HCT116 (cell line): ENCODE measurements around the gene TRAIP. TPM values are rescaled to one million over a fixed set of nuclear protein-coding genes. Genes with fewer than 3 reads are reported as not detected.

Experiments used
- ATAC-seq: fragments of 200-7000 bp; cut with Tn5 transposase; 2 replicates; pipeline ENCODE4 v1.9.1; 2020; ENCODE audit warnings: mild to moderate bottlenecking, moderate library complexity
- BruUV-seq: library from RNA; stranded (reverse); fragments of 400-500 nt; replicated peaks from 2 replicates; lab custom pipeline; 2021; lab: Mats Ljungman, UMichigan
- CTCF ChIA-PET: fragments of 300-600 bp; sonication (Branson Sonifier 250); formaldehyde crosslinking; loops from one replicate; lab custom pipeline; 2021; ENCODE audit warnings: antibody characterized with exemption; lab: Charles Lee
- POLR2A ChIA-PET: fragments of 300-600, 350-600 bp; sonication (Branson Sonifier 250); formaldehyde crosslinking; loops from one replicate; lab custom pipeline; 2021; ENCODE audit warnings: antibody characterized with exemption; lab: Charles Lee
- RAD21 ChIA-PET, 2 experiments: fragments of 300-600 bp; sonication (Branson Sonifier 250); formaldehyde crosslinking; loops; one replicate each; lab custom pipeline; 2023; ENCODE audit warnings: low total read pairs in 2 of 2; ENCODE audit not compliant: uncharacterized antibody in 2 of 2, unreplicated experiment in 2 of 2, low non-redundant PET in 1 of 2; lab: Charles Lee
- DNase-seq: peaks from one replicate; pipeline ENCODE4 v3.0.0-alpha.2; 2010; ENCODE audit warnings: low read depth, low spot score
- H2AFZ ChIP-seq: fragments of 200-600 bp; shearing (Covaris generic), sonication (generic); 2 replicates; pipeline ENCODE4 v1.6.1; 2017; ENCODE audit warnings: low read depth, mixed run types, mixed read lengths, antibody characterized with exemption, low read length; ENCODE audit not compliant: poor library complexity, severe bottlenecking
- H3K27ac ChIP-seq: 2 replicates; pipeline ENCODE4 v1.5.1; 2012; ENCODE audit warnings: low read depth, low read length
- H3K27me3 ChIP-seq: fragments of 200-600 bp; sonication (generic); 2 replicates; pipeline ENCODE4 v1.6.1; 2016; ENCODE audit warnings: mixed run types, low read length, mixed read lengths; ENCODE audit not compliant: insufficient read depth
- H3K36me3 ChIP-seq, 2 experiments: fragments of 200-500 bp in 1 of 2; fragments of 200-600 bp in 1 of 2; sonication (Bioruptor generic) in 1 of 2; sonication (generic) in 1 of 2; 2 replicates each; pipeline versions ENCODE4 v1.5.1 to v1.6.1; 2014 to 2016; ENCODE audit warnings: low read length in 2 of 2, inconsistent platforms in 1 of 2, mixed read lengths in 1 of 2, mixed run types in 1 of 2; ENCODE audit not compliant: insufficient read depth in 2 of 2, control insufficient read depth in 1 of 2
- H3K4me1 ChIP-seq, 2 experiments: fragments of 200-600 bp in 1 of 2; sonication (generic) in 1 of 2; 2 replicates each; pipeline versions ENCODE4 v1.5.1 to v1.6.1; 2012 to 2017; ENCODE audit warnings: low read length in 2 of 2, inconsistent platforms in 1 of 2, mild to moderate bottlenecking in 1 of 2, mixed read lengths in 1 of 2, mixed run types in 1 of 2, moderate library complexity in 1 of 2; ENCODE audit not compliant: insufficient read depth in 2 of 2, control insufficient read depth in 1 of 2
- H3K4me2 ChIP-seq: fragments of 200-600 bp; sonication (generic); 2 replicates; pipeline ENCODE4 v1.6.1; 2017; ENCODE audit warnings: mixed run types, low read length, mixed read lengths
- H3K4me3 ChIP-seq, 2 experiments: fragments of 200-600 bp in 1 of 2; sonication (generic) in 1 of 2; replicated peaks in 1 of 2; 2 replicates each; pipeline ENCODE4 v1.5.1; 2011 to 2016; ENCODE audit warnings: low read length in 2 of 2, control low read depth in 1 of 2, low read depth in 1 of 2, mild to moderate bottlenecking in 1 of 2, mixed read lengths in 1 of 2, mixed run types in 1 of 2
- H3K79me2 ChIP-seq: fragments of 200-600 bp; sonication (generic); 2 replicates; pipeline ENCODE4 v1.6.1; 2017; ENCODE audit warnings: mild to moderate bottlenecking, mixed run types, low read length, moderate library complexity, mixed read lengths; ENCODE audit not compliant: insufficient read depth
- H3K9ac ChIP-seq: fragments of 200-600 bp; sonication (generic); 2 replicates; pipeline ENCODE4 v1.6.1; 2016; ENCODE audit warnings: low read length, mixed read lengths
- H3K9me2 ChIP-seq: fragments of 200-600 bp; sonication (generic), shearing (Covaris generic); 2 replicates; pipeline ENCODE4 v1.6.1; 2017; ENCODE audit warnings: mixed run types, mild to moderate bottlenecking, moderate library complexity; ENCODE audit not compliant: insufficient read depth
- H3K9me3 ChIP-seq, 2 experiments: fragments of 200-500 bp in 1 of 2; fragments of 200-600 bp in 1 of 2; sonication (Bioruptor generic) in 1 of 2; sonication (generic) in 1 of 2; 2 replicates each; pipeline ENCODE4 v1.6.1; 2014 to 2017; ENCODE audit warnings: low read length in 2 of 2, mixed read lengths in 2 of 2, inconsistent platforms in 1 of 2, low read depth in 1 of 2, mild to moderate bottlenecking in 1 of 2, mixed run types in 1 of 2, moderate library complexity in 1 of 2; ENCODE audit not compliant: control insufficient read depth in 1 of 2, insufficient read depth in 1 of 2
- H4K20me1 ChIP-seq: fragments of 200-600 bp; sonication (generic), shearing (Covaris generic); 2 replicates; pipeline ENCODE4 v1.6.1; 2017; ENCODE audit warnings: mixed run types, mild to moderate bottlenecking, moderate library complexity; ENCODE audit not compliant: insufficient read depth
- CBX3 ChIP-seq: IDR thresholded peaks from 2 replicates; pipeline ENCODE4 v1.6.1; 2012; ENCODE audit warnings: low read depth
- CEBPB ChIP-seq: IDR thresholded peaks from 2 replicates; pipeline ENCODE4 v1.6.1; 2012; ENCODE audit warnings: low read depth
- CTCF ChIP-seq, 3 experiments: fragments of 200-600 bp in 1 of 3; sonication (generic) in 1 of 3; IDR thresholded peaks in 2 of 3; conservative IDR thresholded peaks in 1 of 3; 2 replicates each; pipeline ENCODE4 v1.5.1; 2012 to 2017; ENCODE audit warnings: low read depth in 2 of 3, low read length in 2 of 3, antibody characterized with exemption in 1 of 3, borderline replicate concordance in 1 of 3, control low read depth in 1 of 3, mild to moderate bottlenecking in 1 of 3, mixed read lengths in 1 of 3, mixed run types in 1 of 3, moderate library complexity in 1 of 3; ENCODE audit not compliant: insufficient read depth in 1 of 3
- EGR1 ChIP-seq: IDR thresholded peaks from 2 replicates; pipeline ENCODE4 v1.6.1; 2012; ENCODE audit warnings: low read depth
- EZH2 ChIP-seq: fragments of 200-600 bp; sonication (generic); IDR thresholded peaks from 2 replicates; pipeline ENCODE4 v1.6.1; 2017; ENCODE audit warnings: antibody characterized with exemption, mixed run types
- EZH2phosphoT487 ChIP-seq: fragments of 200-600 bp; IDR thresholded peaks from 2 replicates; pipeline ENCODE4 v1.6.1; 2018; ENCODE audit warnings: antibody characterized with exemption, borderline replicate concordance
- JUND ChIP-seq: IDR thresholded peaks from 2 replicates; pipeline ENCODE4 v1.6.1; 2012
- POLR2A ChIP-seq: IDR thresholded peaks from 2 replicates; pipeline ENCODE4 v1.7.0; 2011; ENCODE audit warnings: borderline replicate concordance; ENCODE audit not compliant: insufficient read depth, insufficient read length; ENCODE audit errors: extremely low read depth
- POLR2AphosphoS5 ChIP-seq: IDR thresholded peaks from 2 replicates; pipeline ENCODE4 v1.6.1; 2011; ENCODE audit warnings: mild to moderate bottlenecking, low read depth, low read length, moderate library complexity
- RAD21 ChIP-seq: IDR thresholded peaks from 2 replicates; pipeline ENCODE4 v1.6.1; 2012; ENCODE audit warnings: low read depth, mild to moderate bottlenecking
- SIN3A ChIP-seq: IDR thresholded peaks from 2 replicates; pipeline ENCODE4 v1.6.1; 2012; ENCODE audit warnings: low read depth
- SP1 ChIP-seq: IDR thresholded peaks from 2 replicates; pipeline ENCODE4 v1.6.1; 2012; ENCODE audit warnings: low read depth
- SRF ChIP-seq: IDR thresholded peaks from 2 replicates; pipeline ENCODE4 v1.6.1; 2012; ENCODE audit warnings: low read depth
- TCF7L2 ChIP-seq: IDR thresholded peaks from 2 replicates; pipeline ENCODE4 v1.7.0; 2011; ENCODE audit warnings: borderline replicate concordance, inconsistent platforms; ENCODE audit not compliant: insufficient read depth, insufficient read length; ENCODE audit errors: extremely low read depth
- YY1 ChIP-seq: IDR thresholded peaks from 2 replicates; pipeline ENCODE4 v1.6.1; 2011; ENCODE audit warnings: low read length, low read depth, moderate library complexity, mild to moderate bottlenecking; ENCODE audit not compliant: insufficient replicate concordance; ENCODE audit errors: extremely low read depth
- ZBTB33 ChIP-seq: IDR thresholded peaks from 2 replicates; pipeline ENCODE4 v1.6.1; 2011; ENCODE audit warnings: mild to moderate bottlenecking, low read length, moderate library complexity; ENCODE audit not compliant: insufficient replicate concordance; ENCODE audit errors: extremely low read depth
- ZFX ChIP-seq: fragments of 450-650 bp; IDR thresholded peaks from 2 replicates; pipeline ENCODE4 v1.6.1; 2017
- ZNF274 ChIP-seq: fragments of 200-500 bp; sonication (Bioruptor generic); IDR thresholded peaks from 2 replicates; pipeline ENCODE4 v1.6.1; 2014; ENCODE audit warnings: mild to moderate bottlenecking, low read depth, low read length, inconsistent platforms
- intact Hi-C: fragments of 100-400 bp; cut with micrococcal nuclease; formaldehyde crosslinking; loops from 2 replicates; pipeline ENCODE4 v1.10.0; 2022
- total RNA-seq: library from RNA; stranded (reverse); gene quantifications from one replicate; pipeline ENCODE4 v1.2.1, GENCODE V29; 2021; ENCODE audit not compliant: unreplicated experiment

The TRAIP gene
- total RNA-seq, 1 experiment from 2014 or later, result 25.5 TPM

GRCh38 chr3:49805367-49805782 lies 51.0 kb downstream of the TRAIP start:
- CTCF ChIA-PET, result no interaction called here
- H3K4me1 ChIP-seq, result peaks cover 2 to 16% of the 10 kb centered on the region in 2 experiments; a peak in 2 of 4 replicates
- H3K9me3 ChIP-seq, result no peaks in the 10 kb centered on the region
- no peak for ATAC-seq
- no peak for TF ChIP-seq JUND
- no peak for TF ChIP-seq SIN3A
- TF ChIP-seq EZH2phosphoT487, result no peak
- TF ChIP-seq YY1, result no peak
- no peak for TF ChIP-seq CEBPB
- no peak for TF ChIP-seq CTCF (IDR thresholded peaks at IDR 0.05 in 2 of 3, conservative IDR thresholded peaks at IDR 0.05 in 1 of 3; ENCODE audit: borderline replicate concordance in 1 of 3, insufficient read depth in 1 of 3, low read depth in 2 of 3, low read length in 2 of 3)
- TF ChIP-seq ZBTB33, result no peak
- TF ChIP-seq POLR2A, result no peak
- TF ChIP-seq SP1, result no peak
- TF ChIP-seq SRF, result no peak
- no peak for TF ChIP-seq ZFX
- no peak for TF ChIP-seq EGR1
- no peak for TF ChIP-seq RAD21
- TF ChIP-seq CBX3, result no peak
- TF ChIP-seq EZH2, result no peak
- no peak for TF ChIP-seq POLR2AphosphoS5
- TF ChIP-seq TCF7L2, result no peak
- TF ChIP-seq ZNF274, result no peak
- BruUV-seq, result no TSS peak
- no peaks in the 10 kb centered on the region for H3K9me2 ChIP-seq
- RAD21 ChIA-PET, result no interaction called here
- no peak for DNase-seq
- H3K27ac ChIP-seq, result no peak overlapping the region
- POLR2A ChIA-PET, result no interaction called here
- no peak overlapping the region for H3K4me2 ChIP-seq
- H3K9ac ChIP-seq, result no peak overlapping the region
- no peak overlapping the region for H2AFZ ChIP-seq
- no peaks in the 10 kb centered on the region for H3K79me2 ChIP-seq
- no peaks in the 10 kb centered on the region for H3K27me3 ChIP-seq
- no peak overlapping the region for H3K4me3 ChIP-seq
- no peaks in the 10 kb centered on the region for H3K36me3 ChIP-seq
- no peaks in the 10 kb centered on the region for H4K20me1 ChIP-seq
- intact Hi-C loops, result no loop called here
